ENCODE data around the gene SS18. TPM values are rescaled to one million over a fixed set of nuclear protein-coding genes. Genes with fewer than 3 reads are reported as not detected.

The SS18 gene
- total RNA-seq, 1 experiment from 2014 or later: 60.0 TPM

DNA sequence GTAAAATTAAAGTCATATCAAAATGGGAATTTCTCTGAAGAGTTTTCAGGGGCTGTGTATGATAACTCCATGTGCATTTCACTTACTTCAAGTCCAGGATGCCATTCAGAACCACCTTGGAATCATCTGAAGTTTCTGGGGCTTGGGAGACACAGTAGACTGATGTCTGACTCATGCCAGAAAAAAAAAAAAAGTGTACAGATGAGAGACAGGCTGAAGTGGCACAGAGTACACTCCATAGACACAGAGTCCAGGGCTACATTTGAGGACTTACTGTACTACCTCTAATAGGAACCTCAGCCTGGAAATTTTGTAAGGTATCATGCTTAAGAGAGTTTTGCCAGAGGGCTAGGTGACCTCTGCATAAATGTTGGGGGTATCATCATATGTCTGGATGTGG lies 92.0 kb downstream of the SS18 start:
- no peak overlapping the region for H3K27ac ChIP-seq (ENCODE audit: low read depth, low read length)
- no peak overlapping the region for H3K9ac ChIP-seq (ENCODE audit: low read length)
- ChIA-PET CTCF (no interaction called here), POLR2A (no interaction called here), RAD21 (ENCODE audit: low non-redundant PET in 1 of 2, low total read pairs in 2 of 2, uncharacterized antibody in 2 of 2, unreplicated experiment in 2 of 2) (no interaction called here)
- no TSS peak for BruUV-seq (replicated peaks)
- no peak for ATAC-seq
- no peaks in the 10 kb centered on the region for H3K36me3 ChIP-seq (ENCODE audit: control insufficient read depth in 1 of 2, insufficient read depth in 2 of 2, low read length in 2 of 2)
- H3K9me2 ChIP-seq (ENCODE audit: insufficient read depth): no peaks in the 10 kb centered on the region
- no peaks in the 10 kb centered on the region for H3K4me1 ChIP-seq (ENCODE audit: control insufficient read depth in 1 of 2, insufficient read depth in 2 of 2, low read length in 2 of 2)
- no peak for DNase-seq (ENCODE audit: low read depth, low spot score)
- no peak overlapping the region for H3K4me3 ChIP-seq (replicated peaks in 1 of 2; ENCODE audit: low read depth in 1 of 2, low read length in 2 of 2)
- no peaks in the 10 kb centered on the region for H3K9me3 ChIP-seq (ENCODE audit: control insufficient read depth in 1 of 2, insufficient read depth in 1 of 2, low read depth in 1 of 2, low read length in 2 of 2)
- intact Hi-C loops (cut with micrococcal nuclease): no loop called here
- H2AFZ ChIP-seq (ENCODE audit: low read depth, low read length, poor library complexity, severe bottlenecking): no peak overlapping the region
- no peaks in the 10 kb centered on the region for H4K20me1 ChIP-seq (ENCODE audit: insufficient read depth)
- TF ChIP-seq SRF (IDR thresholded peaks at IDR 0.05; ENCODE audit: low read depth) (no peak), POLR2A (IDR thresholded peaks at IDR 0.05; ENCODE audit: borderline replicate concordance, extremely low read depth, insufficient read depth, insufficient read length) (no peak), CEBPB (IDR thresholded peaks at IDR 0.05; ENCODE audit: low read depth) (no peak), FOSL1 (IDR thresholded peaks at IDR 0.05; ENCODE audit: low read depth) (no peak), CBX3 (IDR thresholded peaks at IDR 0.05; ENCODE audit: low read depth) (no peak), EZH2phosphoT487 (IDR thresholded peaks at IDR 0.05; ENCODE audit: borderline replicate concordance) (no peak), TCF7L2 (IDR thresholded peaks at IDR 0.05; ENCODE audit: borderline replicate concordance, extremely low read depth, insufficient read depth, insufficient read length) (no peak), SP1 (IDR thresholded peaks at IDR 0.05; ENCODE audit: low read depth) (no peak), JUND (IDR thresholded peaks at IDR 0.05) (no peak), ZNF274 (IDR thresholded peaks at IDR 0.05; ENCODE audit: low read depth, low read length) (no peak), EGR1 (IDR thresholded peaks at IDR 0.05; ENCODE audit: low read depth) (no peak), YY1 (IDR thresholded peaks at IDR 0.05; ENCODE audit: extremely low read depth, insufficient replicate concordance, low read depth, low read length) (no peak)
- TF ChIP-seq, protein P1, sequence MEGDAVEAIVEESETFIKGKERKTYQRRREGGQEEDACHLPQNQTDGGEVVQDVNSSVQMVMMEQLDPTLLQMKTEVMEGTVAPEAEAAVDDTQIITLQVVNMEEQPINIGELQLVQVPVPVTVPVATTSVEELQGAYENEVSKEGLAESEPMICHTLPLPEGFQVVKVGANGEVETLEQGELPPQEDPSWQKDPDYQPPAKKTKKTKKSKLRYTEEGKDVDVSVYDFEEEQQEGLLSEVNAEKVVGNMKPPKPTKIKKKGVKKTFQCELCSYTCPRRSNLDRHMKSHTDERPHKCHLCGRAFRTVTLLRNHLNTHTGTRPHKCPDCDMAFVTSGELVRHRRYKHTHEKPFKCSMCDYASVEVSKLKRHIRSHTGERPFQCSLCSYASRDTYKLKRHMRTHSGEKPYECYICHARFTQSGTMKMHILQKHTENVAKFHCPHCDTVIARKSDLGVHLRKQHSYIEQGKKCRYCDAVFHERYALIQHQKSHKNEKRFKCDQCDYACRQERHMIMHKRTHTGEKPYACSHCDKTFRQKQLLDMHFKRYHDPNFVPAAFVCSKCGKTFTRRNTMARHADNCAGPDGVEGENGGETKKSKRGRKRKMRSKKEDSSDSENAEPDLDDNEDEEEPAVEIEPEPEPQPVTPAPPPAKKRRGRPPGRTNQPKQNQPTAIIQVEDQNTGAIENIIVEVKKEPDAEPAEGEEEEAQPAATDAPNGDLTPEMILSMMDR (IDR thresholded peaks at IDR 0.05 in 2 of 3, conservative IDR thresholded peaks at IDR 0.05 in 1 of 3; ENCODE audit: borderline replicate concordance in 1 of 3, insufficient read depth in 1 of 3, low read depth in 2 of 3, low read length in 2 of 3): no peak
- no peak overlapping the region for H3K4me2 ChIP-seq (ENCODE audit: low read length)
- H3K27me3 ChIP-seq (ENCODE audit: insufficient read depth, low read length): no peaks in the 10 kb centered on the region
- no peaks in the 10 kb centered on the region for H3K79me2 ChIP-seq (ENCODE audit: insufficient read depth, low read length)

Data from HCT116 (cell line).